HG02678 (cell line): Measurements from ENCODE around the gene USP35.
"Not testable (repeated sequence)": the region's sequence is repeated elsewhere in the genome, so short reads cannot be mapped to it uniquely, and the experiment has no call there.

Experiments
- ATAC-seq: cut with Tn5 transposase; IDR thresholded peaks from one replicate; pipeline ENCODE4 v1.9.1; 2021; ENCODE audit warnings: mild to moderate bottlenecking, moderate library complexity; ENCODE audit not compliant: unreplicated experiment

USP35 gene

DNA sequence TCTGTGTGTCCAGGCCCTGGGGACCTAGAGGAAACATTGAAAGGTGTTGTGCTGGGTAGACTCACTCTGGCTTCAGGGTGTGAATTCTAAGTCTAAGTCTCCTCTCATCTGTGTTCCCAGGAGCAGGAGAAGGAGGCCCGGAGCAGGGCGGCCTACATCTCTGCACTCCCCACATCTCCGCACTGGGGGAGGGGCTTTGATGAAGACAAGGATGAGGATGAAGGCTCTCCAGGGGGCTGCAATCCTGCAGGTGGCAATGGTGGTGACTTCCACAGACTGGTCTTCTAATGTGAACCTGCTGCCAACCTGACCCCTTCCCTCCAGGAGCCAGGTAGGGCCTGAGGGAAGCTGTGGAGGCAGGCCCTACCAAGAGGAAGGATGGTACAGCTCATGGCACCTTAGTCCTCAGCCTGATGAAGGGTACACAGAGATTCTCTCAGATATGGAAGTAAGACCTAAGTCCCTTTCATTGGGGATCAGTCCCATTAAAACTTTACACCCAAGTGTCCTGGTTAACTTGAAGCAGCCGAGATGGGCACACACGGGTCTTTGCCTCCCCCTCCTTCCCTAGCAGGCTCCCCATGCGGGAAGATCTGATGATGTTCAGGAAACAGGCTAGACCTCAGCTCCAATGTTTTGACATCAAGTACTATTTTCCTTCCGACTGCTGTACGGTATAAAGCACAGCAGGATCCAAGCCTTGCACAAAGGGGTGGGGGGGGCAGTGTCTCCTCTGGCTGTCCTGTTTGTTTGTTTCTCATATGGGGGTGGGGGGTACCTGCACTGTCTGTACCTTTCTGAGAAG lies 25.0 kb downstream of the USP35 start:
- ATAC-seq: no peak

DNA sequence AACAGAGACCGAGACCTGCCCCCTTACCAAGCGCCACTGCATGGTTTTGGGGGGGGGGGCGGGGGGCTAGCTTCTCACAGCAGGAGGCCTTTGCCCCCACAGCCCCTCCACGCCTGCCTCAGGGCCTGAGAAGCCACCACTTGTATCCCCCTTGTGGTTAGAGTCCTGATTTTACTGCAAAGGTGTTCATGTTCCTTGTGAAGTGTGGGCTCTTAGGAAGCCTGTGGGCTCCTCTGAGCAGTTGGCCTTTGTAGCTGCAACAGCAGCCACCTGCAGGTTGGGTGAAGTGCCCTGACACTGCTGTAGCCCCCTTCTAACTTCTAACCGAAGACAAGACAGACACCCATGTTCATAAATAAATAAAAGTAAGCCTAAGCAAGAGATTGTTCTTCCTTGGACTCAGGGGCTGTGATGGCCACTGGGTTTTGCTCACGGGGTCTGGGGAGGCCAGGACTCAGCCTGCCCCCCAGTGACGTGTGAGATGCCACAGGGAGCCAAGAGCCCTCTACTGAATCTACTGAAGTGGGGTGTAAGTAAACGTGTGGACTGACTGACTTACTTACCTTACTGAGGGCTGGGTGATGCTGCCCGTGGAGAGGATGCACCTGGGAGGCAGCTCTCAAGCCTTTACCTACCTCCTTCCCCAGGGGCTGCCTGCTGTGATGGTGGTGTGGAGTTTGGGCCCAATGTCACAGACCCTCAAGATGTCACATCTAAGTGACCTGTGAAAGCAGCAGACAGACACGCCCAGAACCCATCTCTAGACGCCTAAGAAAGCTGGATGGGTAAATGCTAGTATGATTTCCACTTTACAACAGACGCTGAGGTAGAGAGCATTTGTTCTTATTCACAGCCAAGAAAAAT lies 25.8 kb downstream of the USP35 start:
- ATAC-seq: no peak

GRCh38 chr11:78216021-78216420 lies 27.3 kb downstream of the USP35 start:
- ATAC-seq: no peak

DNA sequence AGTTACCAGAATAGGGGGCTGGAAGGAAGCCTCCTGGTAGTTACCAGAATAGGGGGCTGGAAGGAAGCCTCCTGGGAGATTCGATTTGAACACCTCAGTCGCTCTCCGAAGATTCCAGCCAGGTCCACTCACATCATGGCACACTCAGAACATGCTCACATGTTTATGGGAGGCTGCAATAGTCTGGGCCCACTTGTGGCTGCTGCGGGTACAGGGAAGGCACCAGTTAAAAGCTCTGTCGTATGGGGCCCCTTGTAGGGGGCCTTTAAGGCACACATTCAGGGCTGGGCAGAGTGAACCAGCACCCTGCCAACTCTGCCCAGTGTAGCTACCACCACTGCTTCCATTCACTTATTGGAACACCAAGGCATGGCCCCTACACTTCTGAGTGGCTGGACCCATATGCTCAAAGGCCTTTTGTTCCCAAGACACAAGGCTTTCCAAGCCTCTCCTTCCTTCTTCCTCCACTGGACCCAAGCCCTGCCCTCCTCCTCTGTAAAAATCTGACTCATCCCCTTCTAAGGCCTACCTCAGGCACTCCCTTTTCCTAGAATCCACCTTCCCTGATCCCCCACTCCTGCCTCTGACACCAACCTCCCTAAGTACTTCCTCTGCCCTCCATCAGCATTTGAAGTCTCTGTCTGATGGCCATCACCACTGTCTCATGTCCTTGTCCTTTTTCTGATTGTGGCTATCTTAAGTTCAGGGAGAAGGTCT lies 28.0 kb downstream of the USP35 start:
- no peak for ATAC-seq

DNA sequence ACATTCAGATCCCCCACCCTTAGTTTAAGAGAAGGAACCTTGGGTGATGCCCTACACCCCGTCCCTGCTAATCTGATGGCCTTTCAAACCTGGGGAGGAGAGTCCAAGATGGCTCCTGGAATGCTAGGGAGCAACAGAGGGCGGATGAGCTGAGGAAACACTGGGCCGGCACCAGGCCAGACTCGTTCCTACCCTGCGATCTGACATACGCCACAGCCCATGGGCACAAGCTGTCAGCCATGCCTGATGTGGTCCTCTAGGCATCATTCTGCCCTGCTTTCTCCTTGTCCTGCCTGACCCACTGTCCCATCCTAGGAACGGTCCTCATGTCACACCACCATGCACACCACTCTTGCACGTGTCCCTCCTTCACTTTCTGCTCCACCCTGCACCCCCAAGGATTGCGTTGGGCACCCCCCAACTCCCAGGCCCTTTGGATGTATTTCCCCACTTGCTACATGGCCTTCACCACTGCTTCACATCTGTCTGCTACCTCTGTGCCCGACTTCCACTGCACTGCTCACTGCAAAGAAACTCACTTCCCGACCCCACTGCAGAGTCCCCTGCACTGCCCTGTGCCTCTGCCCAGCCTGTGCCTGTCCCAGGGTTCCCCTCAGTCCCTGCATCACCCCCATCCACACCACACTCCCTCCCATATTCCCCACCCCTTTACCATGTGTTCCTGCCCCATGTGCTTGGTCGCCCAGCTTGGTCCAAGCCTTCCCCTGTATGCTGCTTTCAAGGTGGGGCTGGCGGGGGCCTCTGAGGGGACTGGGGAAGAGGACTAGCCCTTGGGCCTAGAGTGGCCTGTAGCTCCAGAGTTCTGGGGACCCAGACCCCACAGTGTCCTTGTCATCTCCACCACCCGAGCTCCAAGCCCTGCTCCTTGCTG lies 29.2 kb downstream of the USP35 start:
- no peak for ATAC-seq

DNA sequence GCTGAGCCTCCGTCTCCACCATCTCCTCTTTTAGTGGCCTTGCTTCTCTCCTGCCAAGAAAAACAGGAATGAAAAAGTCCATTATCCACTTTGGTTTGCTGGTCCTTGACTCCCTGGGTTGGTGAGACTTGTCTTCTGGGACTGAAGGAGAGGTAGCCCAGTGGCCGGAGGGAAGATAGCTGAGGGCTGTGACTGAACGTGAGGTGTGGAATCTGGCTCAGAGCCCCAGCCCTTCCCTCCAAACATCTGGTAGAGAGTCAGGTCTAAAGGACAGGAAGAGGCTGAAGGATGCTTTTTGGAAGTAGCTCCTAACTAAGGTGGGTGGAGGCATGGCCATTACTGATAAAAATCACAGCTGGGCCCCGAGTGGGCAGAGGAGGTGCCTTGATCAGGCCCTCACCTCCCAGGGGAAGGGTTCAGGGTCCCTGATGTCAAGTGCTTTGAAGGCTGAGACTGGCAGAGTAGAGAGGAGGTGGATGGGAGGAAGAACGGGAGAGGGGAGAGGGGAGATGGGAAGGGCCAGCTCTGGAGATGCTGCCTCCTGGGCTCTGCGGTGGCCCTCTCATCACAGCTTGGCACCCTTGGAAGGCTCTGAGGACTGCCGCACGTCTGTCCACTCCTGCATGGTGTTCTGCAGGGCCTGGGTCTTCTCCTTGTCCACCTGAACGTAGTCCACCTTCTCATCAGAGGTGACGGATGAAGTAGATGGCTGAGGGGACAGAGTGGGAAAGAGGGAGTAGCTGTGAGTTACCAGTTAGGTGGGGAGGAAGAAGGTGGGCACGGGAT lies 30.2 kb downstream of the USP35 start:
- ATAC-seq: no peak

- no peak for ATAC-seq
Observed at GRCh38 chr11:78219493-78220217, 30.9 kb downstream of the USP35 start.

GRCh38 chr11:78220218-78221157 lies 31.8 kb downstream of the USP35 start:
- ATAC-seq: no peak

DNA sequence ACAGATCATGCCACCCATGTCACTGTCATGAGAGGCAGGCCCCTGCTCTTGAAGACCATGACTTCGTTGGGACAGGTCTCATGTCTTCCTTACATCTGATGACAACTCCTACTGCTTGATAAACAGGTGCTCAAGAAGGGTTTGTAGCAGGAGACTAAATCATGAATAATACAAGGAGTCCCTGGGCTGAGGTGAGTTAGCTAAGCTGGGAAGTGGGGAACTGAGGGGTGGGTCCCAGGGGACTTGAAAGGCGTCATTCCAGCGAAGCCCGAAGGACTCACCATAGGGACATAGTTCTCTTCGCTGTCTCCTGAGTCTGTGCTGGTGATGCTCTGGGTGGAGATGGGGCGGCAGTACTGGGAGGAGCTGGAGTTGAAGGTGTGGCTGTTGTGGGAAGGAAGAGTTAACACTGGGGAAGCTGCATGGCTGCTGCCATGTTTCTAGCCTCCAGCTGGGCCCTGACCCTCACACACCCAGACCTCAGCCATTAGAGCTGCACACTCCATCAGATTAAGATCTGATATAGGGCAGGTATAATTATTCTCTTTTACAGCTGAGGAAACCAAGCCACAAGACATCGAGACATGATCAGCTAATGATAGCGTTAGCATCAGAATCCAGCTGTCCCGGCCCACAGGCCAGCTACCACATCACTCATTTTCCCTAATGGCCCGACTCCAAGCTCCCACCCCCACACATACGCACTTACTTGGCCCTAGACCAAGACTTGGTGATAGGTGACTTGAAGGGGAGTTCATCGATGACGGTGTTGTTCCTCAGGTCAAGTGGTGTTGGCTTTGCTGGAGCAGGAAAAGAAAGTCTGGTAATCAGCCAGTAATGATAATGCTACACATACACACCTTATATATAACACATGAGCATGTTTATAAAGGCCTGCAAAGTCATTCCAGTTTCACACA lies 32.9 kb downstream of the USP35 start:
- ATAC-seq: no peak

DNA sequence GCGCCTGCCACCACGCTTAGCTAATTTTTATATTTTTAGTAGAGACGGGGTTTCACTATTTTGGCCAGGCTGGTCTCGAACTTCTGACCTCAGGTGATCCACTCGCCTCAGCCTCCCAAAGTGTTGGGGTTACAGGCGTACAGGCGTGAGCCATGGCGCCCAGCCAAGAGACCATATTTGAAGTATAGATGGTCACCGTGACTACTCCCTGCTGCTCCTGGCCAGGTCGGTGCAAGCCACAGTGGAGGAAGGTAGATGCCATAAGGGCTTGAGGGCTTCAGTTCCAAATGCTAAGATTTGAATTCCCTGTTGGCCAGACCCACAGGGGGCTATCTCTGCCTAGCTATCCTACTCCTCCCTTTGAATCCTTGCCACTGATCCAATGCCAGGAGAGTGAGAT lies 34.0 kb downstream of the USP35 start:
- not testable (repeated sequence) for ATAC-seq

DNA sequence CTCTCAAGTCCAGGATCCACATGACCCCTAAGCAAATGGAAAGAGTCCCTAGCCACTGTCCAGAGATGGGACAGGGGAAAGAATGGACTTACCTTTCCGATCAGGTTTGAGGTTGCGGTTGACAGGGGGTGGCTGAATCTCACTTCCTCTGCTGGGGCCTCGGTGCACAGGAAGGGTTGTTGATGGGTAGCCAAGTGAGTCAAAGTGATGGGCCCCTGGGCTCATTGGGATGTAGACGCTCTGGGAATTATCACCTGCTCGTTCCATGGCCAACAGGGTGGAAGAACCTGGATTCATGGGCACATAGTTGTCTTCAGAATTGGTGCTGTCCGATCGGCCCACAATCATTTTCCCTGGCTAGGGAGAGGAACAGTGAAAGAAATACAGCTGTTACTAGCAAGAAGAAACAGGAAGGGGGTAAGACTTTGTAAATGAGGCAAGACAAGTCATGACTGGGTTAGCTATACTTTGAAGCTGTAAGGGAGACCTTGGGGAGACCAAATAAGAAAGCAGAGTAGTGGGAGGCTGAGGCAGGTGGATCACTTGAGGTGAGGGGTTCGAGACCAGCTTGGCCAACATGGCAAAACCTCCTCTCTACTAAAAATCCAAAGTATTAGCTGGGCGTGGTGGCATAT lies 34.7 kb downstream of the USP35 start:
- peak; percentile 80 for ATAC-seq

DNA sequence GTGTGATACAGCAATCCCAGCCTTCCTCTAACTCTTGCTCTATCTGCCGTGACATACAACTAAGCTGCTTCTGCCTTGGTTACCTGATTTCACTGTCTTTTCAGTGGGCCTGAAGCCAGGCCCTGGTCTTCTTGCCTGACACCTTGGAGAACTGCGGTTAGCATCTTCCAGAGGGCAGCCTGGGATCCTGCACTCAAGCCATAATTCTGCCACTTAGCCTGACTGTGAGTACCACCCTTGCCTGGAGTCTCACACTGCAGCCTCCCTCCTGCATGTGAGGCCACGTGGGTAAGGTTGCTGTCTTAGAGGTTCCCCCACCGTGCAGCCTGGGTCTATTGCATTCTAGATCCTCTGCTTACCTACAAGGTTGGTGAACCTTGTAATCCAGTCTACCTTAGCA lies 35.8 kb downstream of the USP35 start:
- no peak for ATAC-seq

- no peak for ATAC-seq
Observed at GRCh38 chr11:78224906-78225420, 36.2 kb downstream of the USP35 start.

DNA sequence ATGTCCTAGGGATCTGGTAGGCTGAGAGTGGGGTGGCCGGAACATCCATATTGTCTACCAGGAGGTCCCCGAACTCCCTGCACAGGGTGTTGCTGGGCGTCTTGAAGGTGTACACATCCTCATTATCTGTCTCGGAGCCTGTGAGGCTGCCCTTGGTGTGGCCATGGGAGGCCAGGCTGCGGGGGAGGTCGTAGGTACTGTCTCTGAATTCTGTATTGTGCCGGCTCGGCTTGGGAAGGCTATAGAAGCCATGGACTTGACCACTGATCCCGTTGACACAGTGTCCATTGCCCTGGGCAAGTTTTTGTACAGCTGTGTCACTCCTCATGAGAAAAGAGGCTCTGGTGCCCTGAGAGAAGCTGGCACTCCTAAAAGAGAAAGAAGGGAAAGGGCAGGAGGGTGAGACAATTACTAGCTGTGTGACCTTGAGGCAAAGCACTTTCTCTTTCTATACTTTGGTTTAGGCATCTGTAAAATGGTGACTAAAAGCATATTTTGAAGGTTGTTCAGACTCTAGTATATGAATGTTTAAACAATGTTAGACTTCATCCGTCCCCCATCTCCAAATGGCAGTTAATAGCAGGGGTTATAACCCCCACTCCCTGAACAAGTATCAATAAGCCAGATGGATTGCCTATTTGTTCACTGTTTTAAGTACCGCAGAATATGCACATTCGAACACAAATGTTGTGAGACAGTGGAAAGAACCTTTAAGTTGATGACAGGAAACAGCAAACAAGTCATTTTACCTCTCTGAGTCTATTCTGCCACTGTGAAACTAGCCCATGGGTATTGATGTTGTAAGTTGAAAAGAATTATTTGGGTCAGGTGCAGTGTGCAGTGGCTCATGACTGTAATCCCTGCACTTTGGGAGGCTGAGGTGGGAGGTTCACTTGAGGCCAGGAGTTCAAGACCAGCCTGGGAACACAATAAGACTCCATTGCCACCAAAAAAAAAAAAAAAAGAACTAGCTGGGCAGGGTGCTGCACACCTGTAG lies 38.3 kb downstream of the USP35 start:
- no peak for ATAC-seq

DNA sequence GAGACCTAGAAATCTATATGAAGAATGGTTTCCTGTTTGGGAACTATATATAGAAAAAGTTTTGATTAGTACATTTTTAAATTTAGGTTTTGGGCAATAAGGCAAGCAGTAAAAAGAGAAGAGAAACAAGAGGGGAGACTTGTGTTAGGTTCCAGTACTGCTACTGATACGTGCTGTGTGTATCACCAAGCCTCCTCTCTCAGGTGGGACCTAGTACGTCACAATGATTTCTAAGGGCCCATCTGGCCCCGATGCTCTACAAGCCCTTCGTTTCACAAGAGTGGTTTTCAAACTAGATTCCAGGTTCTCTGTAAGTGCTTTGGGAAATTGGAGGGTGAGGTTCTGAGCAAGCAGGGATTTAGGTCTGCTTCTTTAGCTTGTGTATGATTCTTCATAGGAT lies 39.2 kb downstream of the USP35 start:
- peak; percentile 30 for ATAC-seq
